Hippocampal formation (tissue), 2 donors: ENCODE measurements around the gene UPF1.
"Not testable (repeated sequence)": the region's sequence is repeated elsewhere in the genome, so short reads cannot be mapped to it uniquely, and the experiment has no call there.

Source experiments
- DNase-seq, 2 donors: peaks; one replicate each; lab custom pipeline; 2025; lab: John Stamatoyannopoulos, UW

The UPF1 gene

DNA sequence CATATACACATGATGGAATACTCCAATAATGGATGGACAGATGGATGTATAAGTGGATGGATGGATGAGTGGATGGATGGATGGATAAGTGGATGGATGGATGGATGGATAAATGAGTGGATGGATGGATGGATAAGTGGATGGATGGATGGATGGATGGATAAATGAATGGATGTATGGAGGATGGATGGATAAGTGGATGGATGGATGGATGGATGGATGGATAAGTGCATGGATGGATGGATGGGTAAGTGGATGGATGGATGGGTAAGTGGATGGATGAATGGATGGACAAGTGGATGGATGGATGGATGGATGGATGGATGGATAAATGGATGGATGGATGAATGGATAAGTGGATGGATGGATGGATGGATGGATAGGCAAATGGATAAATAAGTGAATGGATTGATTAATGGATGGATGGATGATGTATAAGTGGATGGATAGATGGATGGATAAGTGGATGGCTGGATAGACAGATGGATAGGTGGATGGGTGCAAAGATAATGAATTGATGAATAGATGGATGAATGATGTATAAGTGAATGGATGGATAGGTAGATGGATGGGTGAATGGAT lies 32.3 kb upstream of the UPF1 start:
- DNase-seq: no peak

GRCh38 chr19:18800079-18800478 lies 31.7 kb upstream of the UPF1 start:
- no peak for DNase-seq

DNA sequence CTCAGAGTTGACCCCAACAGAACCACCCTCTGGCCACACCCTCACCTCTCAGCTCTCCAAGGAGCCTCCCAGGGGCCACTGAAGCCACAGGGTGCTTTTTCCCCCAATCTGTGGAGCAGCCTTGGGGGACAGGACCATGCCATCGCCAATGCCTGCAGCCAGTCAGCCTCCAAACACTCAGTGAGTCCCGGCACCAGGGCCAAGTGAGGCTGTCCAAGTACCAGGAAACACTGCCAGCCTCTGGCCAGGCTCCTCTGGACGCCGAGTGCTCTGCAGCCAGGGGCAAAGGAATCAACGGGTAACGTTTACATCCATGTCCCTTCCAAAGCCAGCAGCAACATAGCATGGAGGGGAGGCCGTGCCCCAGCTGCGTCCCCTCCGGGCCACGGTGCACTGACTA lies 31.1 kb upstream of the UPF1 start:
- peak in 1 of 2 donors; percentile 4 for DNase-seq

- DNase-seq: no peak
These were observed 29.4 kb upstream of the UPF1 start for GRCh38 chr19:18802354-18802753.

- no peak for DNase-seq
These were observed 28.1 kb upstream of the UPF1 start for GRCh38 chr19:18803550-18804138.

DNA sequence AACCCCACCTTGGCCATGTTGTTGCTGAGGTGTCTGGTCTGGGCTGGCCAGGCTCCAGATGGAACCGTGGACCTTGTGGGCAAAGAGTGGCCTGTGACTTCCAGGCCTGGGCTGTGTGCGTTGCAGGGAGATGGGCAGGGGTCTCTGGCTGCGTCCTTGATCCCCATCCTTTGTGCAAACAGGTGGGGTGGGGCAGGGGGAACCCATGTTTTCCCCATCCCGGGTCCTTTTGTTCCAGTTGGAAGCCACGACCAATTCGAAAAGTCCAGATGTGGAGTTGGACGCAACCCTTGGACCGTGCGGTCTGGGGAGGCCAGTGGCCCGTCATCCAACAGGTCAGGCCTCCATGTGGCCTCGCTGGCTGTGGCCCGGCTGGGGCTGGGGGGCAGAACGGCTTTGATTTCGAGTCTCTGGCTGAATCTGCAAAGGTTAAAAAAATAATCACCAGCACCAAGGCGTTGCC lies 27.6 kb upstream of the UPF1 start:
- DNase-seq: no peak

DNA sequence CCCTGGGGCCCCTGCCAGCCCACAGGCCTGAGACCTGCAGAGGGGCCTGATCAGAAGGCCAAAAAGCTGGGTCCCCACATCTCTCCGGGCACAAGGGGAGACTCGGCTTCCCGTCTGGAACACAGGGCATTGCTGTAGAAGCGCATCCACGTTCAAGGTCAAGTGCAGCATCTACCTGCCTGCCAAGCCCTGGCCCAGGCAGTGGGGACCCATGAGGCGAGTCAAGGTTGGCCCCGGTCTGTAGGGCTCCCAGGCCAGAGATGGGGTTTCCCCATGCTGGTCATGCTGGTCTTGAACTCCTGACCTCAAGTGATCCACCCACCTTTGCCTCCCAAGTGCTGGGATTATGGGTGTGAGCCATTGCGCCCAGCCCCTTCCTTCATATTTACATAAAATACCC lies 27.1 kb upstream of the UPF1 start:
- DNase-seq: no peak

DNA sequence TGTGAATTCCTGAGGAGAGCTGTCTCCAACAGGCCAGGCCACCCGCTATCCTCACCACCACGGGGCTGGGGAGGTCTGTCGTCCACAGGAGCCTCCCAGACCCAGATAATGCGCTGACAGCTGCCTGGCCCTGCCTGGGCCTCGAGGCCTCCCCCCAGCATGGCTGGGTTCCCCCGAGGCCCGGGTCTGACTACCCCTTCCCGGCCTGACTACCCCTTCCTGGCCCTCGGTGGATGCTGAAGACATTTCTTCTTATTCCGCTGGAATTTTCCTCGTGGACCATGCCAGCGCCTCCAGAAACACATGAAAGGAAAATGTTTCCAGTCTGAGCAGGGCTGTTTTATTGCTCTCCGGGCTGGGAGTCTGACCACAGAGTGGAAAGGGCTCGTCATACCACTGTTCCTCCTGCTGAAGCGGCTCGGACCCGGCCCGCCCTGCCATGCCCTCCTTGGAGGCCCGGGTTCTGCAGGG lies 23.9 kb upstream of the UPF1 start:
- DNase-seq: no peak

- no peak for DNase-seq
These were observed 22.4 kb upstream of the UPF1 start for GRCh38 chr19:18809149-18809868.

GRCh38 chr19:18811638-18812037 lies 20.1 kb upstream of the UPF1 start:
- DNase-seq: not testable (repeated sequence)

- no peak for DNase-seq
These were observed 17.7 kb upstream of the UPF1 start for GRCh38 chr19:18814063-18814462.

- DNase-seq: no peak
These were observed 16.1 kb upstream of the UPF1 start for GRCh38 chr19:18815673-18816072.

DNA sequence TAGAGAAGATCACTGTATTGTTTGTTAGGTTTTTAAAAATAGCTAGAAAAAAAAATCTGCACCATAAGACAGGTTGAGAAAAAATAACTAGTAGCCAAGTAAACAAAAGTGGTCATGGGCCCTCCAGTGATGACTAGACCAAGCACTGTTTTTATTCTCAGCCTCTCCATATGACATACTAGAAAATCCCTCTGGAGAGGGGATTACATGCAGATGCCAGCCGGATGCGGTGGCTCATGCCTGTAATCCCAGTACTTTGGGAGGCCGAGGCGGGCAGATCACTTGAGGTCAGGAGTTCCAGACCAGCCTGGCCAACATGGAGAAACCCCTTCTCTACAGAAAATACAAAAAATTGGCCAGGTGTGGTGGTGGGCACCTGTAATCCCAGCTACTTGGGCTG lies 15.1 kb upstream of the UPF1 start:
- DNase-seq: not testable (repeated sequence)

DNA sequence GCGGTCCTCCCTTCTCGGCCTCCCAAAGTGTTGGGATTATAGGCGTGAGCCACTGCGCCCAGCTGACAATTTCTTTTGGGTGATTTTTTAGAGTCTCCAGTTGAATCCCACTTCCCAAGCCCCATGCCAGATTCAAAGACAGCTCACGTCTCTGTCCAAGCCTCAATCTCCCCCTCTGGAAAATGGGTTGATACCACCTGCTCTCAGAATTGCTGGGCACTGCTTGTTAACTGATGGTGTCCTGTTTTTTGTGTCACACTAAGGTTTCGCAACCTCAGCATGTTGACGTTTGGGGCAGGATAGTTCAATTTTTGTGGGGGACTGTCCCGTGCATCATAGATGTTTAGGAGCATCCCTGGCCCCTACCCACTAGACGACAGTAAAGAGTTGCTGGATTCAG lies 14.2 kb upstream of the UPF1 start:
- no peak for DNase-seq

DNA sequence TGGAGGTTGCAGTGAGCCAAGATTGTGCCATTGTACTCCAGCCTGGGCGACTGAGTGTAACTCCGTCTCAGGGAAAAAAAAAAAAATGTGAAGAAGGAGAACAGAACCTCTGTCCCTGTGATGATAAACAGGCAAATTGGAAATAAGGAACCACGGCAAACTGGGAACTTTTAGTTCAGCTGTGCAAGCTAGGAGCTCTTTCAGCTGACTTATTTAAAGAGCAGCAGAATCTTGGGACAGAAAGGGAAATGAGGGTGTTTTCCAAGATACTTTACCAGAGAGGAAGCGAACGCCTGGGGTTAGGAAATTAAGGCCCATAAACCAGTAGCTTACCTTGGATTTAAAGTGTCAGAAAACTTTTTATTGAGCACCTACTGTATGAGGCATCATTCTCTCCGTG lies 3.0 kb upstream of the UPF1 start:
- no peak for DNase-seq

- no peak for DNase-seq
These were observed 1.3 kb upstream of the UPF1 start for GRCh38 chr19:18830488-18830887.

- no peak for DNase-seq
These were observed 764 bp downstream of the UPF1 start for GRCh38 chr19:18832306-18833140.

DNA sequence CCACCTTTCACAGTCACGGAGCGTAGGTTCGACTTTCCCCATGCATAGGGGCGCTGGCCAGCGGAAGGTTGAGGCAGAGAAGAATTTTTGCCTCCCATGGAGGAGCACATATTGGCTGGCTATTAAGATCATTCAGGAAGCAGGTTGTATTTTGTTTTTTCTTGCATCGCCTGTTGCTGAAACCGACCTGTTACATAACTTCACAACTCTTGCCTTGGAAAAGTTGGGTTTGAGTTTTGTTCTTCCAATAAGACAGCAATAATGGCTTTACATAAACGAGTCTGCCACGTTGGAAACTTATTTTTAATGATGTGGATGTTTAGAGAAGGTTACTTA lies 1.4 kb downstream of the UPF1 start:
- DNase-seq: no peak

DNA sequence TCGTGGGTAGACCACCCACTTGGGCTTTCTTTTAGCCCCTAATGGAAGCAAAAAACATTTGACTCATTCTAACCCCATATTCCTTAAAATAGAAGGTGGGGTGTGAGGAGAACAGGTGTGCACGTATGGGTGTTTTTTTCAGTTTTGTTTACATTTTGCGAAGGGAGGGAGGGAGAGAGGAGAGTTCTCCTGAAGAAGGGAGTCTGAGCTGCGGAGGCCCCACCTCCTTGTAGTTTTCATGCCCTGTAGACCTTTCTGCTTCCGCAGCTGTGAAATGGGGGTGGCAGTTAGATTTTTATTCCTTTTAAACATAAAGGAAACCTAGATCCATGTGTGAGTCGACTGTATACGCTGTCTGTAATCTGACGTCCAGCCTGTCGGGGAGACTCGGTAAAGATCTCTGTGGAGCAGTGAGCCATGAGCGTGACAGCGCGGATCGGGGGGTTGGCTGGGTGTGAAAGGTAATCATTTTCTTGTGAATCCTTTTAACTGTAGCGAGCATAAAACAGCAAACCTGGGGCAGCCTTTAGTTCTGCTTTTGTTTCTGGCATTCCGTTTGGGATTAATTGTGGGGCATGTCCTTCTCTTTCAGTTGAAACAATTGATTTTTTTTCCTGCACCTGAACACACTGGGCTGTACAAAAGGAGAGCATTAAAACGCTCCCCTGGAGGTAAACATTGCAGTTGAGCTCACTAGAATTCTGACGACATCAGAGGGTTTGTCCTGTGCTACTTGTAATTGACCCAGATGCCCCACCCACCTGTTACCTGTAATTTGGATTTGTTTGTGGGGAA lies 2.3 kb downstream of the UPF1 start:
- DNase-seq: no peak

- DNase-seq: no peak
These were observed 2.9 kb downstream of the UPF1 start for GRCh38 chr19:18834644-18834984.

DNA sequence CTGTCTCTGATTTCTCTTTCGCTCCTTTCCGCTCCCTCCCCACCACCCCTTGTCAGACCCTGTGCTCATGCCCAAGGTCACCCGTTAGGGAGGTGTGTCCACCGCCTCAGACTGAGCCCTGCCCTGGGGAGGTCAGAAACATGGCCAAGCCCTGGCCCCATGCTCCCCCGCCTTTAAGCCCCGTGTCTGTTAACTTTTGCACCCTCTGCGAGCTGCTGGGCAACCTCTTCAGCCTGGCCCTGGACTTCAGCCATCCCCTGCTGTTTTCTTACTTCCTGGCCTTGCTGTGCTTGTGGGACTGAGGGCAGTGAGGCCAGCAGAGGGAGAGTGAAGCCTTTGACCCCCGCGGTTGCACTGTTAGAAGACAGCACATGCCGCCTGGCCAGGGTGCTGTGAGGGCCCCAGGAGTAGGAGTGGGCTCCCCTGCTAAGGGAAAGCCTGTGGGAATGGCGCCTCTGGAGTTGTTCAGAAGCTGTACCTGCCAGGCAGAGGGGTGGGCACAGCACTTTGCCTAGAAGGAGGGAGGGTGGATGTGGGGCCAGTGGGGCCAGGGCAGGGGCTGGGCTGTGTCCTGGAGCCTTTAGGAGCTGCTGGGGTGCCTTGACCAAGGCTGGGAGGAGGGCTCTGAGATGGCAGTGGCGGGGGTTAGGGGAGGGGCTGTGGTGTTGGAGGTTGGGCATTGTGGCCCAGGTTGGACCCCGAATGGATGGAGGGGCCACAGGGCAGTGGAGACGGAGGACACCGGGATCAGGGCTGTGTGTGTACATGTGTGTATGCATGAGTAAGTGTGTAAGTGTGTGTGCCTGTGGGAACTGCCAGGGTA lies 7.9 kb downstream of the UPF1 start:
- no peak for DNase-seq
